Left ventricle myocardium inferior (tissue), 1 donor: ENCODE results near the gene FAM110D. TPM values are rescaled to one million over a fixed set of nuclear protein-coding genes. Genes with fewer than 3 reads are reported as not detected.

Experiments used
- DNase-seq: peaks from one replicate; pipeline ENCODE4 v3.0.0-alpha.2; 2020
- H3K27ac ChIP-seq: fragments of 200-600 bp; replicated peaks from 2 replicates; pipeline ENCODE4 v1.8.0; 2021
- H3K27me3 ChIP-seq: fragments of 200-600 bp; 2 replicates; pipeline ENCODE4 v1.8.0; 2021; ENCODE audit warnings: low read depth
- H3K36me3 ChIP-seq: fragments of 200-600 bp; 2 replicates; pipeline ENCODE4 v1.8.0; 2021
- H3K4me1 ChIP-seq: fragments of 200-600 bp; 2 replicates; pipeline ENCODE4 v1.8.0; 2021
- H3K4me3 ChIP-seq: fragments of 200-600 bp; 2 replicates; pipeline ENCODE4 v1.8.0; 2021; ENCODE audit warnings: mild to moderate bottlenecking, moderate library complexity
- H3K9me3 ChIP-seq: fragments of 200-600 bp; replicated peaks from 2 replicates; pipeline ENCODE4 v1.8.0; 2021
- intact Hi-C: fragments of 100-400 bp; cut with micrococcal nuclease; formaldehyde crosslinking; loops from one replicate; pipeline ENCODE4 v1.11.0; 2022
- total RNA-seq: library from RNA; stranded (reverse); fragmentation: NEBNext Ultra II Directional; extraction: Animal tissue kit (Norgen Biotek cat#: 25700); gene quantifications from one replicate; pipeline ENCODE4 v1.2.1, GENCODE V29; 2021
- TF ChIP-seq, protein P1 (sequence below): fragments of 200-600 bp; IDR thresholded peaks from 2 replicates; pipeline ENCODE4 v1.8.0; 2021; ENCODE audit warnings: antibody characterized with exemption, mild to moderate bottlenecking, borderline replicate concordance
- donor health status: DM: no; HTN: yes; CAD: no; lungs with severe emphysema.

Gene FAM110D
- total RNA-seq, 1 donor from 2014 or later: 3.1 TPM

DNA sequence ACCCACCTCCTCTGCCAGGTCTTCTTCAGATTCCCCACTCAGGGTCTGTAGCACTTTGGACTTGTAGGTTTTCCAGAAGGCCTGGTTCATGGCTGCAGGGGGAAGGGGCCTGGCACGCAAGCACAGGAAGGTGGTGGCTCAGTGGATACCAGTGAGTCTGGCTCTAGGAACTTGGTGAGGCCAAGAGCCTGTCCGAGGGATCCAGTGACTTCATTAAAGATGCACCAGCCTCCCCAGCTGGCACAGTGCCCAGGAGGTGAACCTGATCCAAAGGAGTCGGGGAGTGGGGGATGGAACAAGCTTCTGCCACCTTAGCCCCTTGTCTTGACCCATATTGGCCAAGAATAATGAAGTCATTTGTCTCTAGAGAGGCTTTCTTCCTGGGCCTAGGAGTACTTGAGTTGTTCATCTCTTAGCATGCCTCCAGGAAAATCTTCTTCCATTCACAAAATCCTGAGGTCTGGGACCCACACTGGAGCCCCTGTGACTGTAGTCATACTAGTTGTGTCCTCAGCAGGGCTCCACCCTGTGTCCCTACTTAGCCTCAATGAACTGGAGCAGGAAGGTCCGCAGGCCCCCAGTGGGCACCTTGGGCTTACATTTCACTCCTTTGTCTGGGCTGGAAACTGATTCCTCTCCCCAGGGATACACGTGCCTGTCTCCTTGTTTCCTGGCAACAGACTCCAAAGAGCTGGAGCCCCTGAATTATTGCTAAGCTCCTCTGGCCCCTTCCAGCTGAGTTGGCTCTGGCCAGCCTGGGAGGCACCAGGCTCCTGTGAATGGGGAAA lies 9.7 kb downstream of the FAM110D start, which contains the start of gene C1orf232:
Gene C1orf232 (minus strand): TSS at position 554 of the 788 bp plus-strand sequence. CDS start 464 bp downstream, at position 90.
- H3K36me3 ChIP-seq: no peaks in the 10 kb centered on the region
- no peak for DNase-seq
- no peaks in the 10 kb centered on the region for H3K9me3 ChIP-seq
- peak within 1 kb of the TSS; percentile 83 for H3K27ac ChIP-seq
- no peaks in the 10 kb centered on the region for H3K27me3 ChIP-seq
- TF ChIP-seq, protein P1, sequence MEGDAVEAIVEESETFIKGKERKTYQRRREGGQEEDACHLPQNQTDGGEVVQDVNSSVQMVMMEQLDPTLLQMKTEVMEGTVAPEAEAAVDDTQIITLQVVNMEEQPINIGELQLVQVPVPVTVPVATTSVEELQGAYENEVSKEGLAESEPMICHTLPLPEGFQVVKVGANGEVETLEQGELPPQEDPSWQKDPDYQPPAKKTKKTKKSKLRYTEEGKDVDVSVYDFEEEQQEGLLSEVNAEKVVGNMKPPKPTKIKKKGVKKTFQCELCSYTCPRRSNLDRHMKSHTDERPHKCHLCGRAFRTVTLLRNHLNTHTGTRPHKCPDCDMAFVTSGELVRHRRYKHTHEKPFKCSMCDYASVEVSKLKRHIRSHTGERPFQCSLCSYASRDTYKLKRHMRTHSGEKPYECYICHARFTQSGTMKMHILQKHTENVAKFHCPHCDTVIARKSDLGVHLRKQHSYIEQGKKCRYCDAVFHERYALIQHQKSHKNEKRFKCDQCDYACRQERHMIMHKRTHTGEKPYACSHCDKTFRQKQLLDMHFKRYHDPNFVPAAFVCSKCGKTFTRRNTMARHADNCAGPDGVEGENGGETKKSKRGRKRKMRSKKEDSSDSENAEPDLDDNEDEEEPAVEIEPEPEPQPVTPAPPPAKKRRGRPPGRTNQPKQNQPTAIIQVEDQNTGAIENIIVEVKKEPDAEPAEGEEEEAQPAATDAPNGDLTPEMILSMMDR: no peak
- H3K4me1 ChIP-seq: peaks cover 45% of the 10 kb centered on the region
- intact Hi-C loops: no loop called here
- H3K4me3 ChIP-seq: peak within 1 kb of the TSS; percentile 94

GRCh38 chr1:26169198-26169554 lies 10.3 kb downstream of the FAM110D start:
- no peaks in the 10 kb centered on the region for H3K27me3 ChIP-seq
- intact Hi-C loops: no loop called here
- H3K27ac ChIP-seq: peak overlapping the region; percentile 83

DNA sequence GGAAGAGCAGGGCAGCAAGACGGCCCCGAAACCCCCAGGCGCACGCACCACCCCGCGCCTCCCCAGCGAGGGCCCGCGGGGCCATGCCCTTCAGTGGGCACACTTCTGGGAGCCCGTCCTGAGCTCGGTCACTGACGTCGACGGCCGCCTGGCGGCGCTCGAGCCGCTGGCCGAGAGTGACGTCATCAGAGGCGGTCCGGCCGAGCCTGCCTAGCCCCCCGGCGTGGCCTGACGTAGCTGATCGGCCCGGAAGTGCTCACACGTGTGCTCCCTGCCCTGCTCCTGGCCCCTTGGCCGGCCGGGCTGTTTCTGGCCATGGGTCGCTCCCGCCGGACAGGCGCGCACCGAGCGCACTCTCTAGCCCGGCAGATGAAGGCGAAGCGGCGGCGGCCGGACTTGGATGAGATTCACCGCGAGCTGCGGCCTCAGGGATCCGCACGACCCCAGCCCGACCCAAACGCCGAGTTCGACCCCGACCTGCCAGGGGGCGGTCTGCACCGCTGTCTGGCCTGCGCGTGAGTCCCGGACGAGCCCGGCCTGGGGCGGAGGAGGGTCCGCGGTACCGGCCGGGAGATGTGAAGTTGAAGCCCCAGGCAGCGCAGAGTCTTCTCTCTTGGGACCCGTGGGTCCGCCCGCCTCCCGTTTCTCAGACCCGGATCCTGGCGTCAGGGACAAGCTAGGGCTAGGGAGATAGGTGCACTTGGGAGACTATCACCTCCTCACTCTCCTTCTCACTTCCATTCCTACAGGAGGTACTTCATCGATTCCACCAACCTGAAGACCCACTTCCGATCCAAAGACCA lies 11.0 kb downstream of the FAM110D start, which contains the start of gene ZNF593:
Gene ZNF593 (plus strand): TSS at position 240 of the 803 bp plus-strand sequence. CDS start 76 bp downstream, at position 316.
- Histone ChIP-seq H3K4me1 (peaks cover 33% of the 10 kb centered on the region), H3K27ac (peak within 1 kb of the TSS; percentile 83), H3K27me3 (no peaks in the 10 kb centered on the region), H3K36me3 (no peaks in the 10 kb centered on the region), H3K9me3 (no peaks in the 10 kb centered on the region), H3K4me3 (peak within 1 kb of the TSS; percentile 94)
- intact Hi-C loops: no loop called here
- TF ChIP-seq, protein P1: peak; percentile 92
- DNase-seq: peak; percentile 92

More at GRCh38 chr1:26169198-26169554, 10.3 kb downstream of the FAM110D start:
- peaks cover 39% of the 10 kb centered on the region for H3K4me1 ChIP-seq
- H3K4me3 ChIP-seq: peak overlapping the region; percentile 94
- no peak for DNase-seq
- TF ChIP-seq, protein P1: no peak
- H3K9me3 ChIP-seq: no peaks in the 10 kb centered on the region
- H3K36me3 ChIP-seq: no peaks in the 10 kb centered on the region

DNA sequence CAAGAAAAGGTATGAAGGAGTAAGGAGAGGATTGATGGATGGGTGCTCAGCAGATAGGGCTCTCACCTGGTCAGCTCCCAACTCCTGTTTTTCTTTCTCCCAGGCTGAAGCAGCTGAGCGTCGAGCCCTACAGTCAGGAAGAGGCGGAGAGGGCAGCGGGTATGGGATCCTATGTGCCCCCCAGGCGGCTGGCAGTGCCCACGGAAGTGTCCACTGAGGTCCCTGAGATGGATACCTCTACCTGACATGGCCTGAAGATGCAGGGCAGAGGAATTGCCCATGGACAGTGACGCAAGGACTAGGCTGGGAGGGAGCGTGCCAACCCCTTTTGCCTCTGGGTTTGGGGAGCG lies 11.6 kb downstream of the FAM110D start:
- Histone ChIP-seq H3K4me3 (peak overlapping the region; percentile 94), H3K4me1 (peaks cover 33% of the 10 kb centered on the region), H3K9me3 (no peaks in the 10 kb centered on the region), H3K27me3 (no peaks in the 10 kb centered on the region), H3K36me3 (no peaks in the 10 kb centered on the region), H3K27ac (peak overlapping the region; percentile 83)
- DNase-seq: no peak
- intact Hi-C loops: no loop called here
- TF ChIP-seq, protein P1: no peak
